K562 (cell line): ENCODE measurements around the gene ATF3. TPM values are rescaled to one million over a fixed set of nuclear protein-coding genes. Genes with fewer than 3 reads are reported as not detected.

Source experiments
- ARID1B ChIP-seq: fragments of 450-650 bp; IDR thresholded peaks from 2 replicates; pipeline ENCODE4 v1.6.1; 2016; ENCODE audit warnings: antibody characterized with exemption, mild to moderate bottlenecking, inconsistent platforms
- BACH1 ChIP-seq: fragments of 200-800 bp; sonication (Bioruptor generic); IDR thresholded peaks from 2 replicates; pipeline ENCODE4 v1.6.1; 2016; ENCODE audit warnings: missing genetic modification characterization, missing compliant biosample characterization
- CREM ChIP-seq: IDR thresholded peaks from 2 replicates; pipeline ENCODE4 v1.6.1; 2014; ENCODE audit warnings: antibody characterized with exemption, low read depth
- FOXA3 ChIP-seq, 2 experiments: fragments of 450-650 bp in 1 of 2; sonication (generic) in 1 of 2; formaldehyde crosslinking; IDR thresholded peaks in 1 of 2; conservative IDR thresholded peaks in 1 of 2; 2 replicates each; pipeline versions ENCODE4 v1.4.0 to v1.8.0; 2020 to 2022; ENCODE audit warnings: mild to moderate bottlenecking in 2 of 2, missing genetic modification reagents in 1 of 2
- GTF2E2 ChIP-seq: fragments of 200-800 bp; sonication (Bioruptor generic); IDR thresholded peaks from 2 replicates; pipeline ENCODE4 v1.6.1; 2016; ENCODE audit warnings: missing genetic modification characterization, missing compliant biosample characterization
- MAFG ChIP-seq: fragments of 450-650 bp; conservative IDR thresholded peaks from 2 replicates; pipeline ENCODE4 v1.6.1; 2016; ENCODE audit warnings: missing genetic modification characterization, missing compliant biosample characterization
- MEF2D ChIP-seq: conservative IDR thresholded peaks from 2 replicates; pipeline ENCODE4 v1.6.1; 2016; ENCODE audit warnings: low read depth, missing genetic modification characterization, missing compliant biosample characterization
- RBBP5 ChIP-seq: fragments of 200-600 bp; sonication (generic); IDR thresholded peaks from 2 replicates; pipeline ENCODE4 v1.6.1; 2012; ENCODE audit warnings: borderline replicate concordance, mild to moderate bottlenecking, low read length, control low read depth, inconsistent platforms; ENCODE audit not compliant: insufficient read depth, poor library complexity, severe bottlenecking
- TBP ChIP-seq: optimal IDR thresholded peaks from 2 replicates; pipeline ENCODE3; 2011; ENCODE audit warnings: low read depth, low read length, improper control_type of control experiment
- ZNF197 ChIP-seq: fragments of 200-800 bp; sonication (Bioruptor generic); IDR thresholded peaks from 2 replicates; pipeline ENCODE4 v1.6.1; 2016; ENCODE audit warnings: low read depth, missing genetic modification characterization, missing compliant biosample characterization
- polyA plus RNA-seq, 8 experiments: library from polyadenylated mRNA; depleted of rRNA in 4 of 8; stranded (reverse) in 5 of 8; unstranded in 3 of 8; fragments of >200 nt; fragmentation: Nextera tagmentation in 2 of 8; fragmentation: Illumina TruSeq in 1 of 8; extraction: Ambion mirVana in 2 of 8; extraction: Trizol in 1 of 8; gene quantifications; 2 replicates each; pipeline versions ENCODE4 v1.2.1 to v1.2.3, GENCODE V29; 2011 to 2014; ENCODE audit warnings: inconsistent platforms in 1 of 8, missing spikeins in 1 of 8
- total RNA-seq, 7 experiments: library from RNA; depleted of rRNA in 6 of 7; stranded (reverse); fragments of >200 nt in 6 of 7; fragmentation: Illumina TruSeq in 2 of 7; extraction: Trizol in 2 of 7; gene quantifications; 2 replicates each; pipeline versions ENCODE4 v1.2.1 to v1.2.3, GENCODE V29; 2011 to 2021; ENCODE audit warnings: low replicate concordance in 1 of 7
- TF ChIP-seq, protein P1 (sequence below): fragments of 250-450 bp; sonication (Bioruptor Pico); IDR thresholded peaks from 2 replicates; pipeline ENCODE4 v1.5.0; 2020; ENCODE audit warnings: mild to moderate bottlenecking
- TF ChIP-seq, protein P2 (sequence below), 3 experiments: fragments of 200-800 bp in 1 of 3; sonication (Bioruptor generic) in 1 of 3; sonication (generic) in 1 of 3; formaldehyde crosslinking in 1 of 3; IDR thresholded peaks; 2 replicates each; pipeline versions ENCODE4 v1.6.1 to v1.8.0; 2016 to 2022; ENCODE audit warnings: mild to moderate bottlenecking in 2 of 3, missing compliant biosample characterization in 2 of 3, missing genetic modification characterization in 2 of 3, missing genetic modification reagents in 1 of 3
- TF ChIP-seq, protein P3 (sequence below): fragments of 250-450 bp; sonication (Bioruptor Pico); IDR thresholded peaks from 2 replicates; pipeline ENCODE4 v1.4.0; 2020
- TF ChIP-seq, protein P4 (sequence below): fragments of 450-650 bp; IDR thresholded peaks from 2 replicates; pipeline ENCODE4 v1.6.1; 2017; ENCODE audit warnings: antibody characterized with exemption

ATF3 gene
- total and polyA plus RNA-seq, 9 of the 15 experiments (the other 6 are each of a cell fraction or from before 2014, with no cell fraction given): 3.5 to 28.2 (median 19.8) TPM

DNA sequence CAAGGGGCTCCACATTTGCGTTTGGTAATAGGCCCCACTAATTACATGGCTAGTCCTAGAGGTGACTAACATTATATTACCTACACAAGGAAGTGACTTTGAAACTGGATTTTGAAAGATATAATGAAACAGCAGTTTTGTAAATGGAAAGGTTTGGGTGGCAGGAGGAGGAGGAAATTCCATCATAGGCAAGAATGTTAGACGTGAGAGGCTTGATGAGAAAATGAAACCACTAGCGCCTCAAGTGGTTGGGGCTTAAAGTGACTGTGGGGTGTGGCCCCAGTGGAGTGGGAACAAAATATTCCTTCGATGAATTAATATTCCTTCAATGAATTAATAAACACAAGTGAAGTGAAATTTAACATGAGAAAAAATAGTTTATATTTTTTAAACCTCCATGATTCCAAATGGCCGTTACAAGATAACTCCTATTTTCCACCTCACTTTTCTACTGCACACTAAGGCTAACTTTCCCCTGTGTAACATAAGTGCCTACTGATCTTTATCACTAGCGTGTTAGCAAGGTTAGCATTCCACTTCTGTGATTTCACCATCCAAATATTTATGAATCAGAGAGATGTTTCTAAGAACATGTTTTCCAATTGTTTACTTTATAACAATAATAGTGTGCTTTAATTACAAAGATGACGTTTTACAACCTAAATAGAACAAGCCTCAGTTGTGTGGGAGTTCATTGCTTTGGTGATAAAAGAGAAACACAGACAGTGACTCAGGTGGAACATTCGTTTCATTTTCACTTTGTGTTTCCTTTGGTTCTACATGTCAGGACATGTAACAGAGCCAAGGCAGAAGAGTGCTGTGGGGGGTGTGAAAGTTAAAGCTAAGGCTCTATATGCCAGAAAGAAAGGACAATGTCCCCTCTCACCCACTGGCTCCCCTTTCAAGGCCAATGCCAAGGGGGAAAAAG is 12.5 kb upstream of the ATF3 start (continued):
- TF ChIP-seq BACH1 (tag) (peak; percentile 85), RBBP5 (peak; percentile 29), FOXA3 (CRISPR knock-in tag; conservative IDR thresholded peaks at IDR 0.05 in 1 of 2, IDR thresholded peaks at IDR 0.05 in 1 of 2) (peak in 1 of 2 experiments; percentile 60; a peak in 1 of 4 replicates), ARID1B (peak; percentile 51), GTF2E2 (tag) (0 out of 2 replicates have a peak, but pooled peaks have one; percentile 26), MEF2D (tag) (peak; percentile 94), CREM (0 out of 2 replicates have a peak, but pooled peaks have one; percentile 18), MAFG (tag) (peak; percentile 78), TBP (peak; percentile 6), ZNF197 (0 out of 2 replicates have a peak, but pooled peaks have one; percentile 40)
- TF ChIP-seq, protein P1, sequence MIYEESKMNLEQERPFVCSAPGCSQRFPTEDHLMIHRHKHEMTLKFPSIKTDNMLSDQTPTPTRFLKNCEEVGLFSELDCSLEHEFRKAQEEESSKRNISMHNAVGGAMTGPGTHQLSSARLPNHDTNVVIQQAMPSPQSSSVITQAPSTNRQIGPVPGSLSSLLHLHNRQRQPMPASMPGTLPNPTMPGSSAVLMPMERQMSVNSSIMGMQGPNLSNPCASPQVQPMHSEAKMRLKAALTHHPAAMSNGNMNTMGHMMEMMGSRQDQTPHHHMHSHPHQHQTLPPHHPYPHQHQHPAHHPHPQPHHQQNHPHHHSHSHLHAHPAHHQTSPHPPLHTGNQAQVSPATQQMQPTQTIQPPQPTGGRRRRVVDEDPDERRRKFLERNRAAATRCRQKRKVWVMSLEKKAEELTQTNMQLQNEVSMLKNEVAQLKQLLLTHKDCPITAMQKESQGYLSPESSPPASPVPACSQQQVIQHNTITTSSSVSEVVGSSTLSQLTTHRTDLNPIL: no peak
- TF ChIP-seq, protein P2, sequence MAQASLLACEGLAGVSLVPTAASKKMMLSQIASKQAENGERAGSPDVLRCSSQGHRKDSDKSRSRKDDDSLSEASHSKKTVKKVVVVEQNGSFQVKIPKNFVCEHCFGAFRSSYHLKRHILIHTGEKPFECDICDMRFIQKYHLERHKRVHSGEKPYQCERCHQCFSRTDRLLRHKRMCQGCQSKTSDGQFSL (CRISPR knock-in tag; IDR thresholded peaks at IDR 0.05): 0 out of 2 replicates have a peak, but pooled peaks have one; percentile 30
- TF ChIP-seq, protein P2 (tag; IDR thresholded peaks at IDR 0.05): no peak
- TF ChIP-seq, protein P3, sequence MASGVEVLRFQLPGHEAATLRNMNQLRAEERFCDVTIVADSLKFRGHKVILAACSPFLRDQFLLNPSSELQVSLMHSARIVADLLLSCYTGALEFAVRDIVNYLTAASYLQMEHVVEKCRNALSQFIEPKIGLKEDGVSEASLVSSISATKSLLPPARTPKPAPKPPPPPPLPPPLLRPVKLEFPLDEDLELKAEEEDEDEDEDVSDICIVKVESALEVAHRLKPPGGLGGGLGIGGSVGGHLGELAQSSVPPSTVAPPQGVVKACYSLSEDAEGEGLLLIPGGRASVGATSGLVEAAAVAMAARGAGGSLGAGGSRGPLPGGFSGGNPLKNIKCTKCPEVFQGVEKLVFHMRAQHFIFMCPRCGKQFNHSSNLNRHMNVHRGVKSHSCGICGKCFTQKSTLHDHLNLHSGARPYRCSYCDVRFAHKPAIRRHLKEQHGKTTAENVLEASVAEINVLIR (CRISPR knock-in tag): peak; percentile 43; the same call in 1 of the 2 replicates
- TF ChIP-seq, protein P4, sequence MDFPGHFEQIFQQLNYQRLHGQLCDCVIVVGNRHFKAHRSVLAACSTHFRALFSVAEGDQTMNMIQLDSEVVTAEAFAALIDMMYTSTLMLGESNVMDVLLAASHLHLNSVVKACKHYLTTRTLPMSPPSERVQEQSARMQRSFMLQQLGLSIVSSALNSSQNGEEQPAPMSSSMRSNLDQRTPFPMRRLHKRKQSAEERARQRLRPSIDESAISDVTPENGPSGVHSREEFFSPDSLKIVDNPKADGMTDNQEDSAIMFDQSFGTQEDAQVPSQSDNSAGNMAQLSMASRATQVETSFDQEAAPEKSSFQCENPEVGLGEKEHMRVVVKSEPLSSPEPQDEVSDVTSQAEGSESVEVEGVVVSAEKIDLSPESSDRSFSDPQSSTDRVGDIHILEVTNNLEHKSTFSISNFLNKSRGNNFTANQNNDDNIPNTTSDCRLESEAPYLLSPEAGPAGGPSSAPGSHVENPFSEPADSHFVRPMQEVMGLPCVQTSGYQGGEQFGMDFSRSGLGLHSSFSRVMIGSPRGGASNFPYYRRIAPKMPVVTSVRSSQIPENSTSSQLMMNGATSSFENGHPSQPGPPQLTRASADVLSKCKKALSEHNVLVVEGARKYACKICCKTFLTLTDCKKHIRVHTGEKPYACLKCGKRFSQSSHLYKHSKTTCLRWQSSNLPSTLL: no peak
